ENCODE data around the gene DNAAF5.

GRCh38 chr7:741850-742249, 15.4 kb downstream of the DNAAF5 start:
- TF ChIP-seq CTCF (IDR thresholded peaks at IDR 0.05) (no peak), POLR2A (IDR thresholded peaks at IDR 0.05) (no peak)
